GM19099 (cell line): Measurements from ENCODE around the gene MDC1.

Source experiments
- POLR2A ChIP-seq: IDR thresholded peaks from 3 replicates; pipeline ENCODE4 v1.6.1; 2011; ENCODE audit warnings: low read depth; ENCODE audit not compliant: insufficient read length; ENCODE audit errors: extremely low read depth

Gene MDC1

GRCh38 chr6:30717129-30717844 lies at the start of gene MDC1:
Gene MDC1, minus strand, starts transcription at chr6:30717281. Its CDS starts 2,106 bp downstream, at chr6:30715175.
- peak; percentile 93 for TF ChIP-seq POLR2A

GRCh38 chr6:30766461-30767157 lies 49.5 kb upstream of the MDC1 start:
- TF ChIP-seq POLR2A: no peak

- peak; percentile 22 for TF ChIP-seq POLR2A
Observed at GRCh38 chr6:30763618-30764489, 46.8 kb upstream of the MDC1 start.

GRCh38 chr6:30763155-30763617 lies 46.1 kb upstream of the MDC1 start:
- no peak for TF ChIP-seq POLR2A

- TF ChIP-seq POLR2A: no peak
Observed at GRCh38 chr6:30761791-30762429, 44.8 kb upstream of the MDC1 start.

- no peak for TF ChIP-seq POLR2A
Observed at GRCh38 chr6:30760549-30760948, 43.5 kb upstream of the MDC1 start.

- no peak for TF ChIP-seq POLR2A
Observed at GRCh38 chr6:30759575-30760239, 42.6 kb upstream of the MDC1 start.

- no peak for TF ChIP-seq POLR2A
Observed at GRCh38 chr6:30757261-30757904, 40.3 kb upstream of the MDC1 start.

- no peak for TF ChIP-seq POLR2A
Observed at GRCh38 chr6:30754631-30755030, 37.5 kb upstream of the MDC1 start.

GRCh38 chr6:30752157-30752927 lies 35.3 kb upstream of the MDC1 start:
- TF ChIP-seq POLR2A: no peak

GRCh38 chr6:30750379-30750668 lies 33.2 kb upstream of the MDC1 start:
- TF ChIP-seq POLR2A: no peak

- no peak for TF ChIP-seq POLR2A
Observed at GRCh38 chr6:30749554-30750378, 32.7 kb upstream of the MDC1 start.
